Eye (tissue), 1 donor: ENCODE measurements around the gene CYB561D1.
A peak's percentile ranks its signal among the peaks of the same experiment; 100 is the strongest.
"Not testable (repeated sequence)": the region's sequence is repeated elsewhere in the genome, so short reads cannot be mapped to it uniquely, and the experiment has no call there.

Experiments
- DNase-seq: peaks from one replicate; pipeline ENCODE4 v3.0.0-alpha.2; 2015

Gene CYB561D1

GRCh38 chr1:109493805-109494539 is at the start of gene CYB561D1:
TSS of gene CYB561D1 (plus strand) at chr1:109494094. CDS start at chr1:109494140, 46 bp downstream.
- peak; percentile 95 for DNase-seq

- DNase-seq, result no peak
Measured at GRCh38 chr1:109444346-109444745, 49.5 kb upstream of the CYB561D1 start.

GRCh38 chr1:109445949-109446695 is 47.8 kb upstream of the CYB561D1 start:
- DNase-seq, result not testable (repeated sequence)

- DNase-seq, result no peak
Measured at GRCh38 chr1:109447524-109447923, 46.4 kb upstream of the CYB561D1 start.

GRCh38 chr1:109454497-109455133 is 39.3 kb upstream of the CYB561D1 start:
- DNase-seq, result no peak

GRCh38 chr1:109457819-109458218 is 36.1 kb upstream of the CYB561D1 start:
- DNase-seq, result no peak

GRCh38 chr1:109466125-109466451 is 27.8 kb upstream of the CYB561D1 start:
- peak; percentile 61 for DNase-seq

- DNase-seq, result peak; percentile 57
Measured at GRCh38 chr1:109466452-109467300, 27.2 kb upstream of the CYB561D1 start, which contains the start of gene SYPL2. TSS of gene SYPL2 (plus strand) at chr1:109466546. CDS start at chr1:109466844, 298 bp downstream.

GRCh38 chr1:109467301-109467777 is 26.6 kb upstream of the CYB561D1 start:
- peak; percentile 37 for DNase-seq

GRCh38 chr1:109468061-109468460 is 25.8 kb upstream of the CYB561D1 start:
- no peak for DNase-seq

GRCh38 chr1:109468903-109469302 is 25.0 kb upstream of the CYB561D1 start:
- DNase-seq, result no peak

GRCh38 chr1:109470245-109470644 is 23.6 kb upstream of the CYB561D1 start:
- no peak for DNase-seq

- DNase-seq, result no peak
Measured at GRCh38 chr1:109472779-109473178, 21.1 kb upstream of the CYB561D1 start.

GRCh38 chr1:109473284-109474057 is 20.4 kb upstream of the CYB561D1 start:
- DNase-seq, result not testable (repeated sequence)

- no peak for DNase-seq
Measured at GRCh38 chr1:109474697-109475096, 19.2 kb upstream of the CYB561D1 start.

GRCh38 chr1:109475261-109475660 is 18.6 kb upstream of the CYB561D1 start:
- DNase-seq, result no peak

GRCh38 chr1:109476825-109477224 is 17.1 kb upstream of the CYB561D1 start:
- no peak for DNase-seq

GRCh38 chr1:109477821-109478220 is 16.1 kb upstream of the CYB561D1 start:
- DNase-seq, result no peak

GRCh38 chr1:109478806-109479205 is 15.1 kb upstream of the CYB561D1 start:
- DNase-seq, result no peak

GRCh38 chr1:109479311-109479710 is 14.6 kb upstream of the CYB561D1 start:
- DNase-seq, result no peak

- DNase-seq, result no peak
Measured at GRCh38 chr1:109479901-109480300, 14.0 kb upstream of the CYB561D1 start.

GRCh38 chr1:109481646-109482045 is 12.2 kb upstream of the CYB561D1 start:
- no peak for DNase-seq
